ENCODE measurements around the gene BCL2L15.

BCL2L15 gene

DNA sequence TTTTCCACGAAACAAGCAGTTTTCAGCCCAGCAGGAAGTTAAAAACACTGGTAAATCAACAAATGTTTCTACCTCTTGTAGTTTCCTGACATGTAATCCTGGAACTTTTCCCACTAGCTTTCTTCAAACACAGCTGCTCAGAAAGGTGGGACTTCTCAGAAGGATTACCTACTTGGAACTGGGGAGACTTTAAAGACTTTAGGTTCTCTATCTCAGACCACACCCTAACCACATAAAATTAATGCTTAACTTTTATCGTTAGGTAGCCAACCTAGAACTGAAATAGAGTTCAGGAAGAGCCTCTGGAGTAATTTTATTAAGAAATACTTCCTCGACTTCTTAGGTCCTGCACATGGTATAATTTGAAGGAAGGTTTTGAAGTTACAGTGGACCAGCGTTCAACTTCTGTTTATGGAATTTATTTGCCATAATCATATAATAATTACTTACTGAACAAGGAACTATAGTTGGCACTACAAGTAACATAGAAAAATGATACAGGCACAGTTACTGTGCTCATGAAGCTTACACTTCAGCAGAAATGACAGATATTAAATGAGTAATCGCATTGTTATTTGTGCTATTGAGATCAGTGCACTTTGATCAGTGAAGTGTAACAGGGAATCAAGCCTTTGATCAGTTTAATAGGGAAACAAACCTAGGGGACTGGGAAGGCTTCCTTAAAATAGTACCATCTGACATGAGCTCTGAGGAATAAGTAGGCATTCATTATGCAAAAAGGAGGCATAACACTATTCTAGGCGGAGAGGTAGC is at the start of gene BCL2L15:
Gene BCL2L15 (minus strand): TSS at position 180 of the 774 bp plus-strand sequence. CDS start 206 bp downstream, outside the sequence.
- DNase-seq = no peak

DNA sequence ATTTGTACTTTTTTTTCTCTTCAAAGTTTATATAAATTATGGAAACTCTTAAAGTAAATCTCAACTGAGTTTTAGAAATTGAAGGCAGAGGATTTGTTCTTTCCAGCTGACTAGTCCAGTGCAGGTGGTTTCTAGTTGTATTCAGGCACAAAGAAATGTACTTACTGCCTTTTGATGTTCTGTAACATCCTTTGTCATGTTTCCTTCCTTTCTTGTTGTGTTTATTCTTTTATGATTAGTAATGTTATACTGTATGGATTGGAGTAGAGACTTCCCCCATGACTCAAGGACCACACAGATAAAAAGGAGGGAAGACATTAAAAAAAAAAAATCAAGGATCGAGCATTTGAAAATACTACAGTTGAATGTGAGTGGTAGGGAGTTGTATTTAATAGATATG is 49.8 kb upstream of the BCL2L15 start:
- DNase-seq = no peak

DNA sequence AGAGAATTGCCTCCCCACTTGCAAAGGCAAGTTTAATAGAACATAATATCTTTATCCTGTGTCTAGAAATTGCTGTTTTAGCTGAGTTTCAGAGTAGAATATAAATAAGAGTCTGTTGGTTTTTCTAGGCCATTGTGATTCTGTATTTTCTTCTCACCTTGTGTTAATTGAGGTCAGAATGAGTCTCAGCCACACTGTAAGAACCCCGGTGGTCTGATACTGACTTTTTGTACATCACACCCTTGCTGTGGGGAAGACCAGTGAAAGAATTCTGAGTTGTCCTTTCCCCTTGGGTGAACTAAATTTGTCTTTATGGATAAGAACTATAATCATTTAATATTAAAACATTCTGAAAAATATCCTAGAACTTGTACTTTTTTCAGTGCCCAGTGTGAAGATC is 48.6 kb upstream of the BCL2L15 start:
- DNase-seq = no peak

DNA sequence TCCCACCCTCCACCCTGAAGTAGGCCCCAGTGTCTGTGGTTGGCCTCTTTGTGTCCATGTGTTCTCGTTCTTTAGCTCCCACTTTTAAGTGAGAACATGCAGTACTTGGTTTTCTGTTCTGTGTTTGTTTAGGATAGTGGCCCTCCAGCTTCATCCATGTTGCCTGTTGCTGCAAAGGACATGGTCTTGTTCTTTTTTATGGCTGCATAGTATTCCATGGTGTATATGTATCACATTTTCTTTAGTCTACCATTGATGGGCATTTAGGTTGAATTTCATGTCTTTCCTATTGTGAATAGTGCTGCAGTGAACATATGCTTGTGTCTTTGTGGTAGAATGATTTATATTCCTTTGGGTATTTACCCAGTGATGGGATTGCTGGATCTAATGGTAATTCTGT is 47.8 kb upstream of the BCL2L15 start:
- DNase-seq = no peak

DNA sequence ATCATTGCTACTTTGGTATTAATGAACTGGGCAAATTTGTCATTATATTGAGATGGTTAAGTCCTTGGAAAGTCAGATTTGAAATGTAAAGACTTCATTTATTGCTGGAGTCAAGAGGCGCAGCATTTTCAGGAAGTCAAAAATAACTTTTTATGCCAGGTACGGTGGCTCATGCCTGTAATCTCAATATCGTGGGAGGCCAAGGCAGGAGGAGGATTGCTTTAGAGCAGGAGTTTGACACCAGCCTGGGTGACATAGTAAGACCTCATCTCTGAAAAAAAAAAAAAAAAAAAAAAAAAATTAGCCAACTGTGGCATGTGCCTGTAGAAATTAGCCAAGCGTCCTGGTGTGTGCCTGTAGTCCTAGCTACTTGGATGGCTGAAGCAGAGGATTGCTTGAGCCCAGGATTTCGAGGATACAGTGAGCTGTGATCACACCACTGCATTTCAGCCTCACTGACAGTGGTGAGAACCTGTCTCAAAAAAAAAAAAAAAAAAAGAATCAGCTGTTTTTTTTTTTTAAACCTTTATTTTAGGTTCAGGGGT is 47.2 kb upstream of the BCL2L15 start:
- no peak for DNase-seq

DNA sequence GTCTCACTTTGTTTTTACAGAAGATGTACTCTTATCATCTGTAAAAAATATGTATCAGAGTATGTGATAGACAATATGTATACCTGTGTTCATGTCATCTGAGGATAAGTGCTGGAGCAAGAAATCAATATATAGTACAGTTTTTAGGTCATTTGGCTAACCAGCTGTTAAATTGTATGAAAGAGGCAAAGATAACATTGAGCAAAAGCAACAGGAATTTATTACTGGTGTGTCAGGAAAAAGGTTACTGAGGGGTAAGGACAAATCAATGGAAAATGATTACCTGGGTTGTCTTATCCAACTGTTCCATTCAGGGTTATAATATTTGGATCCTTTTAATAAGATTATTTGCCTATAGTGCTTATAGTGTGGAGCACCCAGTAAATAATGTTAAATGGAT is 46.6 kb upstream of the BCL2L15 start:
- no peak for DNase-seq

DNA sequence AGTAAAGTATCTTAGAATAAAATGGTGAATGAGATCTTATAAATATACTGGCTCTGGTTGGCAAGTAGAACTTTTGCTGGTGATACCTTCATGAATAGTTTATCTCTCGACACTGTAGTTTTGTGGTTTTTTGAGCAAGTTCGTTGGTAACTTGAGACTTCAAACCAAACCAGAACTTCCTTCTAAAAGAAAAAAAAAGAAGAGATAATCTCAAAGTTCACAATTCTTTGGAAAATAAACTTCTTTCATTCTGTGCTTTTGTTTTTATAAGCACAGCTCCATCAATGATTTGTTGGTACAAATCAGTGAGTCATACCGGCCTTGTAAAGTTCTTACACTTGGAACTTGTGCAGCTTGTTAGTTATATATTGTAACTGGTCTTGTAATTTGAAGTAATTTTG is 44.1 kb upstream of the BCL2L15 start:
- no peak for DNase-seq

DNA sequence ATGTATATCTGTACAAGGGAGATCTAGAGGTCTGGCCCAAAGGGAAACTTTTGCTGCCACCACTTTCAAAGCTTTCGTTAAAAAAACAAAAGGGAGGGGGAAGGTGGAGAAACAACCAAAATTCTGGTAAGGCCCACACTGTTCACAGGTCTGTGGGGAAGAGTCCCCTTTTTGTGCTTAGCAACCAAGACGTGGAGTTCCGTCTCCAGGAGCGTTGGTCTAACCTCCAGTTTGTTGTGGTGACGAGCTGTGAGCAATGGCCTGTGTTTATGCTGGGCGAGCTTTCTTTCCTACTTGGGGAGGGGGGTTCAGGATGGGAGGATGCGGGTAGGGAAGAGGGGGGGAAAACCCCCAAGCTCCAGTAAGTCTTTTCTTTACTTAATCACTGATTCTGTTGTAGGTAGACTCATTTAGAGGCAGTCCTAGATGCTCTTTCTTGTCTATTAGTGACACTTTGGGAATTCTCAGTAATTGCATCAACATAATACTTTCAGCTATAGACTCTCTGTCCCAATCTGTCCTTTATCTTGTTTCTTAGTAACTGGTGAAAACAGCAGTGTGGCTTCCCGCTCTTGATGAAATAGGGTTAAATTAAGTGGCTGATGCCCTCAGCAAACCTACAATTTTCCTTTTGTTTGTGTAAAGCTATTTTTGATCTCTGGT is 43.2 kb upstream of the BCL2L15 start:
- DNase-seq = peak; percentile 24

DNA sequence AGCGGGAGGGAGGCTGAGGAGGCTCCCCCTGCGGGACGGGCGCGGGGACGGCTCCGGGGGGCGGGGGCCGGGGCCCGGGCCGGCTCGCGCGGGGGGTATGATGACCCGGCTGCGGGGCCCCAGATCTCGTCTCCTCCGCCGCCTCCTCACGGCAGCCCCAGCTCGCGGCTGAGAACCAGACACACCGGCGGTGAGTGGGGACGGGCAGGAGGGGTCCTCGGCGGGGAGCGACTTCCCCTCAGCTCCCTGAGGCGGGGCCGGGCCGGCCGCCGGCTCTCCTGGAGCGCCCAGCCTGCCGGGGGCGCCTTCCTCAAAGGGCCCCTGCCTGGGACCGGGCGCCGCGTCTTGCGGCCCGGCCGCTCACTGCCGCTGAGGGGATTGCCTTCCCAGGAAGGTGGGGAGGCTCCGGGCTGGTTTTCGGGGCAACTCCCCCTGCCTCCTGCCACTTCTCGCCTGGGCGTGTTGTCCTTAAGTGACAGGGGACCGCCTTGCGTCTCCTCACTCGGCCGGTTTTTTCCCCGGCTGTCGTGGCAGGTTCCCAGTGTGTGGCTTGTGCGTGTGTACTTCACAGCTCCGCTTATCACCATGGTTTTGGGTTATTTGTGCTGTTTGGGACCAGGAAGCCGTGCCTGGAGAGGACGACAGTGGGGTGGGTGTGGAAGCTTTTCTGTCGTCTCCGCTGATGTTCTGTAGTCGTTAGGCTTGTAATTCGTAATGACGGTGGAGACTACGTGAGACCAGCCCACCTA is 42.5 kb upstream of the BCL2L15 start:
- peak; percentile 33 for DNase-seq

DNA sequence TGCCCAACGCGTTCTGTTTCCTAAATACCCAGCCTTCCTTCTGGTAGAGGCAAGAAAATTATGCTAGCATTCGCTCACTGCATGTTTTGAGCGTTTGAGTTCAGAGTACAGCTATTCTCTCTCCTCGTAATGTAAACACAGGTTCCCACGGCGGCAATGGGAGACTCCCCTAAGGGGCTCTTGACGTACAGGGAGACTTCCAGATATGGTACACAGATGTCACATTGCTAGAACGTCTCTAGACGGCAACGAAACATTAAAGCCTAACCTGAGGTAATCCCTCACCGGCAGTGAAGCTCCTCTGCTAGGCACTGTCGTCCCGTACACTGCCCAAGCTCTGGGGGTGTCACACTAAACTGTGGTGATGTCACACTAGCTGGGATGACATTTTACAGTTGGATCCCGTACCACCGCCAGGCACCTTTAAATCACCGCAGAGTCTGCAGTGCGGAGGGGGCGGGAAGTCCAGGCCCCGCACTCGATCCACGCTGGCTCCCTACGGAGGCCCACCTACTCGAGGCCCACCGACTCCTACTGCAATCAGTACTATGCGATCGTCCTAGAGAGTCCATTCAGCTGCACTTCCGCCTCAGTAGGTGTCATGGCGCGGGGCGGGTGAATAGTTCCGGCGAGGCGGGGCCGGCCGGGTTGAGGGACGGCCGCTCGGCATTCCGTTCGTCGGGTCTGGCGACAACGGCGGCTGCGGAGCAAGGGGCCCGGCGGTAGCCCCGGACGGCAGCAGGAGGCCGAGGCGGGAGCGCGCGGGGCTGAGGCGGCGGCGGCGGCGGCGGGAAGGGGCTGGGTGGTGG is 41.8 kb upstream of the BCL2L15 start, which contains the start of gene HIPK1:
Gene HIPK1 (plus strand): TSS at position 384 of the 809 bp plus-strand sequence.
- DNase-seq = peak; percentile 93

DNA sequence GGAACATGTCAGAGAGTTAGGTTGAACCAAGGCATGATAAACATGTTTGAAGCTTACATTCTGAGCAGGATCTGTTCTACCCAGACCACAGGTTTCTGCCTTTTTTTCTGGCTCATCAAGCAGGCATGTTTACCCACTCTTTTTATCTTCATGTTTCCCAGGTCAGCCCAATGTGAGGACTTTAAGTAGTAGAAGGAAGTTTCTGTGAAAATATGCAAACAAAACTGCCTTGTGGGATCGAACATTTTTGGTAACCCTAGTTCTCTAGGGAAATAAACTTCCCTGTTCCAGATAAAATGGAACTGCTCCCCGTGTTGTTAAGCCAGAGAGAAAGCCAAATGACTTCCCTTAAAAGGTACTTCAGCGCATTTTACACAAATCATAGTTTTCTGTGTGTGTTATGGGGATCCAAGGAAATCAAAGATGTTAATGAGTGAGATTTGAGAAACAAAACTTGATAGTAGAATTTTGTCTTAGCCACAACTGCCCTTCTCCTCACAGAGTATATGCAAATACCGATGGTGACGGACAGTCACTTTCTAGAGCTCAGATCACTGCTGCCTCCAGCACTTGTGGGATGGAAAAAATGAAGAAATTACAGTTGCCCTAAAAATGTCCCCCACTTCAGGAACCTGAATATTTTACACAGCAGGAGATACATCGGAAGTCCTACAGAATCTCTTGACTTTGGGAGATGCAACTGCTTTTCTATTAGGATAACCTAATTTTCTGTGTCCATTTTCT is 41.0 kb upstream of the BCL2L15 start:
- DNase-seq = peak; percentile 53

DNA sequence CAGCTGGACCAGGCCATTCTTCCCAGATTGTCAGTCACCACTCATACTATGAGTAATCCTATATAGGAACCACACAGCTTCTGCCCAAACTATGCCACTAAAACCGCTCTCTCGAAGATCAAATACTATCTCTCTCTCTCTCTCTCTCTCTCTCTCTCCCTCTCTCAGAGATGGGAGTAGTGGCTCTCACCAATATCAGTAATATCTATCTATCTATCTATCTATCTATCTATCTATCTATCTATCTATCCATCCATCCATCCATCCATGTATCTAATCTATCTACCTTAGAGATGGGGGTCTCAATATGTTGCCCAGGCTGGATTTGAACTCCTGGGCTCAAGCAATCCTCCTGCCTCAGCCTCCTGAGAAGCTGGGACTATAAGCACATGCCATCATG is 37.1 kb upstream of the BCL2L15 start:
- DNase-seq = no peak

DNA sequence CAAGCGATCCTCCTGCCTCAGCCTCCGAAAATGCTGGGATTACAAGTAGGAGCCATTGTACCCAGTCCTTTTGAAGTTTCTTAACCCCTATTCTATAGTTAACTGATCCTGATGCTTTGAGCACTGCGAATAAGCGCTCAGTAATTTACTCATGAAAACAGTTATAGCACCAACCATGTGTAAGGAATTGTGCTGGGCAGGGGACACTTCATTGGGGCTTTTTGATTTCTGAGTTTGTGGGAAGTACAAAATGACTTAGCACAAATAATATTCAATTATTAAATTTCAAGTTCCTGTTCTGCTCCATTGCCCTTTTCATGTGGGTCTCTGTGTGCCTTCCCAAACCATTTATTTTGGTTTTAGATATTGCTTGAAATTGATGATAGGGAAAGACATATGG is 35.6 kb upstream of the BCL2L15 start:
- no peak for DNase-seq

DNA sequence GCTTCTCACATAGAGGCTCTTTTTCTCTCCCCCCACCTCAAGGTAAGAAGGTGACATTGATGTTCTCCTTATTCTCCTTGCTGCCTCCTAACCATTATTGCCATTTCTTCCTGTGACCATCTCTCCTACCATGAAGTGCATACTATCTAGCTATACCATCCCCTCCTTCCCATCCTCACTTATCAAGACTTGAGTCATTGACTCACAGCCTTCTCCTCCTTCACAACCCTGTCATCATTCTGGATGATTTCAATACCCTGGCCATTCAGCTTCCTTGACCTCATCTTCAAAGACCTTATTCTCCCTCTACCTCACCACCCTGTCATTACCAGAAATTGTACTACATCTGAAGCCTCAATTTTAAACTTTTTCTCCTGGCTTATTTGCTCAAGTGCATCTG is 30.9 kb upstream of the BCL2L15 start:
- DNase-seq = no peak

DNA sequence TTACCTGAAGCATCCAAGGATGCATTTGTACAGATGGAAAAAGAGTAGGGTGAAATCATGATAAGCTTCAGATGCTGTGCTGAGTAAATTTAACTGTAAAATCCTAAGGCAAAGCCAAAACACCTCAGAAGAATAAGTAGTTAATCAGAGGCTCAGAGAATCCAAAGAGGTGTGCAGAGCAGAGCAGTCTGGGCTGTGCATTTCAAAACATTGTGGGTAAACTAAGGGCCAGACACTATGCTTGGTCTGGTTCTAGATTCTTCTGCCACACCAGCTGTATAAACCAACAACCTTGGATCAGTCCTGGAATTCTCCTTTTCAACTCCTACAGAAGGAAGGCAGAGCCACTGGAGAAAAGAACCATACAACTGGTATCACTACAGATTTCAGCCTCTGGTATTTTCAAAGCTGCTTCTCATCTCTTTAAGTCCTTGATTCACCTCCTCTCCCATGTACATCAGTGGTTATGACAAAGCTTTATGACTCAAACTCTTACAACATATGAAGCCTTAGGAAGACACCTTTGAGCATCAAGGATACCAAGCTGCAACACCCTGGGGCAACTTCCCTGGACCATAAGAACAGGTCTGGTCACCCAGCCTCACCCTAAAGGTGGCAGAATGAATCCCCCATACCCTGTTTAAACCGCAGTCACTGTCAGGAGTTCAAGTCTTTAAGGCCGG is 30.2 kb upstream of the BCL2L15 start:
- no peak for DNase-seq

DNA sequence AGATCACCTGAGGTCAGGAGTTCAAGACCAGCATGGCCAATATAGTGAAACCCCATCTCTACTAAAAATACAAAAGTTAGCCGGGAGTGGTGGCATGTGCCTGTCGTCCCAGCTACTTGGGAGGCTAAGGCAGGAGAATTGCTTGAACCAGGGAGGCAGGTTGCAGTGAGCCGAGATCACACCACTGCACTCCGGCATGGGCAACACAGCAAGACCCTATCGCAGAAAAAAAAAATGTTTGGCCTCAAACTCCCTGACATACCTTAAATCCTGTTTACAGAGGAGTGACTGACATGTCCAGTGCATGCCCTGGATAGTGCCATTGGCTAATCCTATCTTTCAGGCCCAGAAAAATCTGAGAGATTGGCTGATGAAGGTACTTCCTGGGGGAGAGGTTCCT is 29.6 kb upstream of the BCL2L15 start:
- DNase-seq = no peak

DNA sequence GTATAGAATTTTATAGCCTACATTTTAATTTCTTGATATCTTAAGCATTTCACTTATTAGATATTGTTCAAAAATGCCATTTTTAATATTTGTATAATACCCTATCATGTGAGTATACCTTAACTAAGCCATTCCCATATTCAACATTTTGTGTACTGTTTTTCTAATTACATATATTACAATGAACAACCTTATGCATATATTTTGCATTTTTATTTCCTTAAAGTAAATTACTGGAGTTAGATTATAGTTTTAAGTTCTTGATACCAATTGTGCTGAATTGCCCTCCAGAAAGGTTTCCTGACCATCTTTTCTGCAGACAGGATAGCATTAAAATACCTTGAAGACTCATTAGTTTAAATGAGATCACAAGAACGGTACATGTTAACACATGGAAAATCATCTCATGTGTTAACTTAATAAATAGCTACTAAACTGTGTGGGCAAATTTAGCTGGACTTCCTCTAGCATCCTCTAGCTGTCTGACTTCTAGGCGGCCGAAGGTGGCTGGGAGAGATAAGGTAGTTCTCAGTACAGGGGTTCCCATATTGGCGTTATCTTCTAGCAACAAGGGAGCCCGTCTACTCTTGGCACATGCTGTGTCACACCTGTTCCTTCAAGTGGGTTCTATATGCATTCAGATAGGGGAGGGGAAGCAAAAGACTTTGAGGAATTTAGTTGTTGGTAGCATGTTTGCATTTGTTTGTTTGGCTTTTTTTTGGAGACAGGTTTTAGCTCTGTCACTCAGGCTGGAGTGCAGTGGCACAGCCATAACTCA is 26.7 kb upstream of the BCL2L15 start:
- DNase-seq = peak; percentile 55

DNA sequence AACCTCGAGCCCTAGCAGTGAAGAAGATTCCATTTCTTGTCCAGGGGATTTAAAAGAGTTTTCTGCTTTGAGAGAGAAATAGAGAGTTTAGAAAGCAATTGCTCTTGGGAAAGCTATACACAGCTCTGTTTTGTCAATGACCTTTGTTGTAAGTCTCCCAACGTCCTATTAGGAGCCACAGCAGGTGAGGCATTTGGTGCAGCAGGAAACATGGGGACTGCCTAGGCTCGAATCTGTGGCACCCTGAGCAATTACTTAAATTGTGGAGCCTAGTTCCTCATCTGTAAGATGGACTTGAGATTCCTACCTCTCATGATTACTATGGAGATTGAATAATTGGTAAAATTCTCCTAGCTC is 25.9 kb upstream of the BCL2L15 start:
- DNase-seq = no peak

DNA sequence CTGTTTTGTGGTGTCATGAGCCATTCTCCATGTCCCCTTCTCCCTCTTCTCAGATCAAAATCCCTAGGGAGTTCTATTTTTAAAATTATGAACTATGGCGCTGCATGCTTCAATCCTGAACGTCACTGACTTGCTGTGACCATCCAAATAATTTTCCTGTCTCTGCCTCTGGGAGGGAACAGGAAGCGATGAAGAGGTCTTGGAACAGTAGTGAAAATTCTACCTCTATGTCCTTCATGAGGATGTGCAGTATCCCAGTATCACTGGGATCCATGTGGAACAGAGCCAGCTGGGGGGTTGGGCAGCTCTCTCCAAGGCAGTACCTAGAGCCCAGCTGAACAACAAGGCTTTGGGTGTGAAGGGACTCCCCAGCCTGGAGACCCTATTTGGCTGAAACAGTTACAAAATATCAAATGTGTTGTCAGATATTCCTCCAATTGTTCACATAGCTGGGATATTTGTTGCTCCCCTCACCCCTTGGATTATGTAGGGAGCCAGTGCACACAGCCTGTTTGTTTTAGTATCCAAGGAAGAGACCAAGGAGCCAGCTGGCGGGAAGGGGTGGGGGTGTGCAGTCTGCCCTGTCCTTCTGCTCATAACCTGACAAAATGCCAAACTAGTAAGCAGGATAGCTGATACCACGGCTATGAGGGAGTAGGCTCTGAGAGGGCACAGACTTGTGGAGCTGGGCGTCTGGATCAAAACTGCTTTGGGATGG is 25.4 kb upstream of the BCL2L15 start:
- DNase-seq = peak; percentile 98

DNA sequence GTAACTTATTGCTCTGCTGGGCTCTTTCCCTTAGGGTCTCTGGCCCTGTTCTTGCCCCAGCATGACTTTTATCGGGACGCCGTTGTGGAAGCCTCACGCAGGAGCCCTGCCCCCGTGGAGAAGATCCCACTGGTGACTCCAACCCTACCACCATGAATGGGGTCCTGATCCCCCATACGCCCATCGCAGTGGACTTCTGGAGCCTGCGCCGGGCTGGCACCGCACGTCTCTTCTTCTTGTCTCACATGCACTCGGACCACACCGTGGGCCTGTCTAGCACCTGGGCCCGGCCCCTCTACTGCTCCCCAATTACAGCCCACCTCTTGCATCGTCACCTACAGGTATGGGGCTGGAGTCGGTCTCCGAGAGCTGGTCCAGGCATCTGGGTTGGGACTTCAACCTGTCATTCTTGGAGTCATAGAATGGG is 18.1 kb upstream of the BCL2L15 start:
- DNase-seq = peak; percentile 52
